ENCODE data around the gene IFI27L2. TPM values are rescaled to one million over a fixed set of nuclear protein-coding genes. Genes with fewer than 3 reads are reported as not detected.
A peak's percentile ranks its signal among the peaks of the same experiment; 100 is the strongest.

The IFI27L2 gene
- total RNA-seq, 1 experiment from 2014 or later, result 12.4 TPM

DNA sequence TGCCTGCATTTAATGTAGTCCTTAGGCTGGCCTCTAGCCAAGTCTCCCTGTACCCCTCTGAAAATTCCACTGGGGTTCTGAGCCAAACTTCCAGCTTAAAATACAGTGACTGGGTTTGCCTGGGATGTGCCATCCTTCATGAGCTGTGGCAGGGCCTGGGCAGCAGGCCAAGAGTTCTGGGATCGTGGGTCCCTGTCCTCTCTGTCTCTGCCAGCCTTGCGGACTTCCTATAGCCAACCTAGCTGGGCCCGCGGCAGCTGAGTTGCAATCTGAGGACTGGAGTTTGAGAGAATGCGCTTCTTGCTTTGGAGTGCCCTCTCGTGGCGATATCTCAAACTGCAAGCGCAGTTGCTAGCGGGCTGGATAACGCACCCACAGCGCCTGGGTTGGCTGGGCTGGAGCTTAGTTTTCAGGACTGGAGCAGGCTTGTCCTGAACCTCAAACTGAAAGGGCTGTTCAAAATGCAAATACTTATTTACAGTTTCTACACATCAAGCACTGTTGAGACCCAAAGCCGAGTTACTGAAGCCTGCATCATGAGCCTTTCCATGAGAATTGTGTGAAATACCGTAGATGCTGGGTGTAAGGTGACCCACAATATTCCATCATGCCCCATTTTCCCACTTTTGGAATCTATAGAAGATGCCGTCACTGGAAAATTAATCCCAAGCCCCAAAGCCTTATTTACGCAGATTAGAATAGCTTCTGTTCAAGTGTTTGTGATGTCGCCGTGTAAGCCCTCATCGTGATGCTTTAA lies 7.3 kb upstream of the IFI27L2 start:
- no peaks in the 10 kb centered on the region for H3K9me3 ChIP-seq (ENCODE audit: low read depth, low read length, poor library complexity, severe bottlenecking)
- no peak overlapping the region for H3K27ac ChIP-seq (ENCODE audit: low read depth, low read length, poor library complexity, severe bottlenecking)
- intact Hi-C loops (cut with micrococcal nuclease; ENCODE audit: unreplicated experiment), result loop anchor here (1.0 to 5.0 kb wide), 2 partner anchors 100 to 194 kb away; no protein-coding TSS in a partner anchor
- CTCF ChIA-PET, result interaction anchor here (0.5 to 1.4 kb wide), 9 partner anchors 9 to 481 kb away, joined by 3 to 26 read pairs (median 4); partner anchors contain the start of gene OTUB2
- BruUV-seq (replicated peaks), result no TSS peak
- POLR2A ChIA-PET (ENCODE audit: low non-redundant PET), result interaction anchor here (0.5 kb wide), 2 partner anchors 11 to 139 kb away, joined by 3 to 6 read pairs; no protein-coding TSS in a partner anchor
- H3K36me3 ChIP-seq (ENCODE audit: insufficient read depth, low read length, poor library complexity, severe bottlenecking), result no peaks in the 10 kb centered on the region
- no peak overlapping the region for H3K4me3 ChIP-seq (ENCODE audit: low read depth, low read length, poor library complexity, severe bottlenecking)
- peak; percentile 89 for DNase-seq (ENCODE audit: low spot score)
- no peaks in the 10 kb centered on the region for H3K27me3 ChIP-seq (replicated peaks; ENCODE audit: insufficient read depth, low read depth, low read length, poor library complexity)
- no peak for TF ChIP-seq EZH2 (IDR thresholded peaks at IDR 0.05; ENCODE audit: borderline replicate concordance, low read depth, low read length, poor library complexity, severe bottlenecking)
- TF ChIP-seq, protein P1, sequence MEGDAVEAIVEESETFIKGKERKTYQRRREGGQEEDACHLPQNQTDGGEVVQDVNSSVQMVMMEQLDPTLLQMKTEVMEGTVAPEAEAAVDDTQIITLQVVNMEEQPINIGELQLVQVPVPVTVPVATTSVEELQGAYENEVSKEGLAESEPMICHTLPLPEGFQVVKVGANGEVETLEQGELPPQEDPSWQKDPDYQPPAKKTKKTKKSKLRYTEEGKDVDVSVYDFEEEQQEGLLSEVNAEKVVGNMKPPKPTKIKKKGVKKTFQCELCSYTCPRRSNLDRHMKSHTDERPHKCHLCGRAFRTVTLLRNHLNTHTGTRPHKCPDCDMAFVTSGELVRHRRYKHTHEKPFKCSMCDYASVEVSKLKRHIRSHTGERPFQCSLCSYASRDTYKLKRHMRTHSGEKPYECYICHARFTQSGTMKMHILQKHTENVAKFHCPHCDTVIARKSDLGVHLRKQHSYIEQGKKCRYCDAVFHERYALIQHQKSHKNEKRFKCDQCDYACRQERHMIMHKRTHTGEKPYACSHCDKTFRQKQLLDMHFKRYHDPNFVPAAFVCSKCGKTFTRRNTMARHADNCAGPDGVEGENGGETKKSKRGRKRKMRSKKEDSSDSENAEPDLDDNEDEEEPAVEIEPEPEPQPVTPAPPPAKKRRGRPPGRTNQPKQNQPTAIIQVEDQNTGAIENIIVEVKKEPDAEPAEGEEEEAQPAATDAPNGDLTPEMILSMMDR (conservative IDR thresholded peaks at IDR 0.05; ENCODE audit: low read depth, low read length), result peak; percentile 96
- H3K4me1 ChIP-seq (ENCODE audit: insufficient read depth, low read length, poor library complexity, severe bottlenecking), result no peaks in the 10 kb centered on the region

DNA sequence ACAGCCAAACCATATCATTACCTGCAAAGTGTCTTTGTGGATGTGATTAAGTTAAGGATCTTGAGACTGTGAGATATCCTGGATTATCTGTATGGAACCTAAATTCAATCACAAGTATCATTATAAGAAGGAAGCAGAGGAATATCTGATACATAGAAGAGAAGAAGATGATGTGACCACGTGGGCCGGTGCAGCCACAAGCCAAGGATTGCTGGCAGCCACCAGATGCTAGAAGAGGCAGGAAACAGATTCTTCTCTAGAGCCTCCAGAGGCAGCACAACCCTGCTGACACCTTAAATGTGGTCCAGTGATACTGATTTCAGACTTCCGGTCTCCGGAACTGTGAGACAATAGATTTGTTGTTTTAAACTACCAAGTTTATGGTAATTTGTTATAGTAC lies 6.1 kb upstream of the IFI27L2 start:
- no peaks in the 10 kb centered on the region for H3K36me3 ChIP-seq (ENCODE audit: insufficient read depth, low read length, poor library complexity, severe bottlenecking)
- DNase-seq (ENCODE audit: low spot score), result no peak
- peaks cover under 1% of the 10 kb centered on the region for H3K4me1 ChIP-seq (ENCODE audit: insufficient read depth, low read length, poor library complexity, severe bottlenecking)
- H3K9me3 ChIP-seq (ENCODE audit: low read depth, low read length, poor library complexity, severe bottlenecking), result no peaks in the 10 kb centered on the region
- no peak overlapping the region for H3K27ac ChIP-seq (ENCODE audit: low read depth, low read length, poor library complexity, severe bottlenecking)
- no peak overlapping the region for H3K4me3 ChIP-seq (ENCODE audit: low read depth, low read length, poor library complexity, severe bottlenecking)
- CTCF ChIA-PET, result no interaction called here
- intact Hi-C loops (cut with micrococcal nuclease; ENCODE audit: unreplicated experiment), result loop anchor here (5.0 kb wide), 1 partner anchor 193 kb away; no protein-coding TSS in a partner anchor
- H3K27me3 ChIP-seq (replicated peaks; ENCODE audit: insufficient read depth, low read depth, low read length, poor library complexity), result no peaks in the 10 kb centered on the region
- POLR2A ChIA-PET (ENCODE audit: low non-redundant PET), result no interaction called here
- BruUV-seq (replicated peaks), result no TSS peak
- TF ChIP-seq, protein P1 (conservative IDR thresholded peaks at IDR 0.05; ENCODE audit: low read depth, low read length), result no peak
- TF ChIP-seq EZH2 (IDR thresholded peaks at IDR 0.05; ENCODE audit: borderline replicate concordance, low read depth, low read length, poor library complexity, severe bottlenecking), result no peak

- ChIA-PET CTCF (interaction anchor here (0.6 to 1.7 kb wide), 8 partner anchors 10 to 354 kb away, joined by 3 to 10 read pairs (median 4); no protein-coding TSS in a partner anchor), POLR2A (ENCODE audit: low non-redundant PET) (no interaction called here)
- no peak for TF ChIP-seq EZH2 (IDR thresholded peaks at IDR 0.05; ENCODE audit: borderline replicate concordance, low read depth, low read length, poor library complexity, severe bottlenecking)
- TF ChIP-seq, protein P1 (conservative IDR thresholded peaks at IDR 0.05; ENCODE audit: low read depth, low read length), result peak; percentile 86
- Histone ChIP-seq H3K4me1 (ENCODE audit: insufficient read depth, low read length, poor library complexity, severe bottlenecking) (peaks cover 5% of the 10 kb centered on the region), H3K36me3 (ENCODE audit: insufficient read depth, low read length, poor library complexity, severe bottlenecking) (no peaks in the 10 kb centered on the region), H3K9me3 (ENCODE audit: low read depth, low read length, poor library complexity, severe bottlenecking) (no peaks in the 10 kb centered on the region), H3K4me3 (ENCODE audit: low read depth, low read length, poor library complexity, severe bottlenecking) (no peak overlapping the region), H3K27me3 (replicated peaks; ENCODE audit: insufficient read depth, low read depth, low read length, poor library complexity) (no peaks in the 10 kb centered on the region), H3K27ac (ENCODE audit: low read depth, low read length, poor library complexity, severe bottlenecking) (no peak overlapping the region)
- intact Hi-C loops (cut with micrococcal nuclease; ENCODE audit: unreplicated experiment), result loop anchor here (5.0 kb wide), 2 partner anchors 45 to 415 kb away; no protein-coding TSS in a partner anchor
- no TSS peak for BruUV-seq (replicated peaks)
- DNase-seq (ENCODE audit: low spot score), result peak; percentile 78
Observed at GRCh38 chr14:94132285-94132887, 3.0 kb upstream of the IFI27L2 start.

Measured in A673 (cell line).